Heart right ventricle (tissue), 16 donors: ENCODE results near the gene PYGB. TPM values are rescaled to one million over a fixed set of nuclear protein-coding genes. Genes with fewer than 3 reads are reported as not detected.

Experiments
- ATAC-seq, 8 donors: fragments of 200-7000 bp; cut with Tn5 transposase; one replicate each; pipeline ENCODE4 v1.9.1; 2020; ENCODE audit warnings: mild to moderate bottlenecking in 8 of 8, moderate library complexity in 8 of 8, moderate number of reproducible peaks in 1 of 8
- DNase-seq, 2 donors: peaks; one replicate each; pipeline ENCODE4 v3.0.0-alpha.2; 2020
- H3K27ac ChIP-seq, 10 donors: fragments of 200-600 bp; sonication (generic) in 2 of 10; one replicate each; pipeline versions ENCODE4 v1.5.0 to v1.8.0; 2020 to 2022; ENCODE audit warnings: mild to moderate bottlenecking in 3 of 10
- H3K27me3 ChIP-seq, 7 donors: fragments of 200-600 bp; one replicate each; pipeline ENCODE4 v1.8.0; 2021 to 2022; ENCODE audit warnings: mild to moderate bottlenecking in 2 of 7
- H3K36me3 ChIP-seq, 9 donors: fragments of 200-600 bp; sonication (generic) in 1 of 9; one replicate each; pipeline versions ENCODE4 v1.5.0 to v1.8.0; 2020 to 2022; ENCODE audit warnings: mild to moderate bottlenecking in 2 of 9
- H3K4me1 ChIP-seq, 9 donors: fragments of 200-600 bp; sonication (generic) in 1 of 9; one replicate each; pipeline versions ENCODE4 v1.5.0 to v1.8.0; 2020 to 2022; ENCODE audit warnings: mild to moderate bottlenecking in 4 of 9
- H3K4me3 ChIP-seq, 10 donors: fragments of 200-600 bp; sonication (generic) in 2 of 10; one replicate each; pipeline versions ENCODE4 v1.5.0 to v1.8.0; 2020 to 2022; ENCODE audit warnings: mild to moderate bottlenecking in 7 of 10, moderate library complexity in 2 of 10
- H3K9me3 ChIP-seq, 11 donors: fragments of 200-600 bp in 10 of 11; sonication (generic) in 2 of 11; one replicate each; pipeline versions ENCODE4 v1.5.0 to v1.8.0; 2013 to 2022; ENCODE audit warnings: mild to moderate bottlenecking in 2 of 11, control low read depth in 1 of 11, moderate library complexity in 1 of 11
- WGBS, 2 donors: extraction: QIAGEN DNeasy Blood & Tissue Kit; methylation state at CpG; one replicate each; pipeline ENCODE4 v1.1.7; 2013; ENCODE audit warnings: inconsistent platforms in 1 of 2; 5-methylcytosine and 5-hydroxymethylcytosine counted together
- intact Hi-C, 10 donors: fragments of 100-400 bp; cut with DNase I; formaldehyde crosslinking; loops; one replicate each; pipeline versions ENCODE4 v1.11.1 to v1.14.2; 2022
- polyA plus RNA-seq, 2 donors: library from polyadenylated mRNA; stranded (reverse); fragments of 200-250 nt; gene quantifications; one replicate each; pipeline ENCODE4 v1.2.3, GENCODE V29; 2013
- total RNA-seq, 10 donors: library from RNA; stranded (reverse); fragmentation: NEBNext Ultra II Directional in 3 of 10; extraction: Animal tissue kit (Norgen Biotek cat#: 25700) in 3 of 10; gene quantifications; one replicate each; pipeline versions ENCODE4 v1.2.1 to v1.2.4, GENCODE V29; 2021 to 2023
- TF ChIP-seq, protein P1 (sequence below), 9 donors: fragments of 200-600 bp; sonication (generic) in 2 of 9; IDR thresholded peaks; one replicate each; pipeline versions ENCODE4 v1.5.0 to v1.8.0; 2021 to 2022; ENCODE audit warnings: antibody characterized with exemption in 9 of 9, mild to moderate bottlenecking in 5 of 9, moderate library complexity in 1 of 9
- donor health status: Arrhythmogenic right ventricular cardiomyopathy.
- donor health status: ischemic (EF 13 %, LVEDD 7.1; RV severe dilation, severe dysfunction).
- donor health status: healthy with polysubstance abuse.
- donor health status: DM: no; HTN: yes; CAD: no.
- donor health status: DM: no; HTN: no; CAD: no.
- donor health status: ischemic (EF 25% LVEDD 6.9; RV normal size, moderate dysfunction).
- donor health status: ischemic (EF 25% LVEDD 5.7; RV mildly dilated, moderate dysfunction).
- donor health status: healthy.
- donor health status: DM: yes; HTN: yes; CAD: no.
- donor health status: Ischemic cardiomyopathy.
- donor health status: ischemic (EF 35%, LVEDD 5.7; RV mildly dilated, moderate dysfunction).
- donor health status: nonischemic (EF 11% LVEDD 7.7; RV severe dilation, severe dysfunction).
- donor health status: DM: yes; HTN: yes; CAD: no.
- donor health status: PGD.
- donor health status: ischemic (EF 29% LVEDD 5.4; RV normal size, mild dysfunction).
- donor health status: nonischemic (EF 23%, LVEDD 6.1; RV moderate dilation, normal function).

PYGB gene
- total and polyA plus RNA-seq, 12 donors, result 83.1 to 462 (median 269) TPM

DNA sequence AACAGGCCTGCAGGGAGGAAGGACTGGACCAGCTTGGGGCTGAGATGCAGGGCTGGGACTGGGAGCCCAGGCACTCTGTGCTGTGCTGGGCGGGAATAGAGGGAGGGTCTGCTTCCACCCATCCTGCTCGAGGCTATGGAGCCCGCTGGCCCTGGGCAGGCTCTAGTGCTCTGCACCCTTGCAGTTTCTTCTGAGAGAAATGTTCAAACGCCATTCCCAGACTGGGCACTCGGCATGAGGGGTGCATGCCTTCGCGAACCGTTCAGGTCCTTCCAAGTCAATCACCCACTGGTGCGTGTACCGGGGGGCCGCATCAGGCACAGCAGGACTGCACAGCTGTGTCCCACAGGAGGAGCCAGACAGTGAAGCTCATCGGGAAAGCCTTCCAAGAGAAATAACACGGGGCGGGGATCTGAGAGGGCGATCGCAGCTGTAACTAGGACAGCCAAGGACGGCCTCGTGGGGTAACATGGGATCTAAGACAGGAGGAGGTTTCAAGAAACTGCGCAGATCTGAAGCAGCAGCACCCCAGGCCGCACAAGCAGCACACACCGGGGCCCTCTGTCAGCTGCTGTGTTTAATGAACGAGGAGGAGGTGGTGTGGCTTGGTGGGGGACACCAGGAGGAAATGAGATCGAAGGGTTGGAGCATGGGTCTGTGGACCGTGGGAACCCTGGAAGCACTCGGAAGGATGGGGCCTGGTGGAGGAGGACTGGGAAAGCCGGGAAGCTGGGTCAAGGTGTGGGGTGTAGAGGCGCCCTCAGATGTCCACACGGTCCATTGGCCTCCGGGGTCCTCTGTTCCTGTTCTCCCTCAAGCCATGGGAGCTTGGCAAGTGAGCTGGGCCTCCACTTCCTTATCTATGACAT is 26.1 kb upstream of the PYGB start:
- DNase-seq (peak; percentile 48 to 68), ATAC-seq (peak in 7 of 8 donors; percentile 5 to 68 (median 33))
- Histone ChIP-seq H3K4me1 (peaks cover 21 to 85% (median 61%) of the 10 kb centered on the region in 9 donors), H3K4me3 (no peak overlapping the region), H3K9me3 (no peaks in the 10 kb centered on the region), H3K36me3 (peaks cover 0 to 79% (median 25%) of the 10 kb centered on the region in 9 donors), H3K27ac (peak overlapping the region; percentile 36 to 94 (median 68)), H3K27me3 (no peaks in the 10 kb centered on the region)
- intact Hi-C loops, result no loop called here
- TF ChIP-seq, protein P1, sequence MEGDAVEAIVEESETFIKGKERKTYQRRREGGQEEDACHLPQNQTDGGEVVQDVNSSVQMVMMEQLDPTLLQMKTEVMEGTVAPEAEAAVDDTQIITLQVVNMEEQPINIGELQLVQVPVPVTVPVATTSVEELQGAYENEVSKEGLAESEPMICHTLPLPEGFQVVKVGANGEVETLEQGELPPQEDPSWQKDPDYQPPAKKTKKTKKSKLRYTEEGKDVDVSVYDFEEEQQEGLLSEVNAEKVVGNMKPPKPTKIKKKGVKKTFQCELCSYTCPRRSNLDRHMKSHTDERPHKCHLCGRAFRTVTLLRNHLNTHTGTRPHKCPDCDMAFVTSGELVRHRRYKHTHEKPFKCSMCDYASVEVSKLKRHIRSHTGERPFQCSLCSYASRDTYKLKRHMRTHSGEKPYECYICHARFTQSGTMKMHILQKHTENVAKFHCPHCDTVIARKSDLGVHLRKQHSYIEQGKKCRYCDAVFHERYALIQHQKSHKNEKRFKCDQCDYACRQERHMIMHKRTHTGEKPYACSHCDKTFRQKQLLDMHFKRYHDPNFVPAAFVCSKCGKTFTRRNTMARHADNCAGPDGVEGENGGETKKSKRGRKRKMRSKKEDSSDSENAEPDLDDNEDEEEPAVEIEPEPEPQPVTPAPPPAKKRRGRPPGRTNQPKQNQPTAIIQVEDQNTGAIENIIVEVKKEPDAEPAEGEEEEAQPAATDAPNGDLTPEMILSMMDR (IDR thresholded peaks at IDR 0.05), result peak in 2 of 9 donors; percentile 9 to 14
- WGBS, 2 donors, result 72 to 74% methylated on average over 29 of the region's 29 CpGs

DNA sequence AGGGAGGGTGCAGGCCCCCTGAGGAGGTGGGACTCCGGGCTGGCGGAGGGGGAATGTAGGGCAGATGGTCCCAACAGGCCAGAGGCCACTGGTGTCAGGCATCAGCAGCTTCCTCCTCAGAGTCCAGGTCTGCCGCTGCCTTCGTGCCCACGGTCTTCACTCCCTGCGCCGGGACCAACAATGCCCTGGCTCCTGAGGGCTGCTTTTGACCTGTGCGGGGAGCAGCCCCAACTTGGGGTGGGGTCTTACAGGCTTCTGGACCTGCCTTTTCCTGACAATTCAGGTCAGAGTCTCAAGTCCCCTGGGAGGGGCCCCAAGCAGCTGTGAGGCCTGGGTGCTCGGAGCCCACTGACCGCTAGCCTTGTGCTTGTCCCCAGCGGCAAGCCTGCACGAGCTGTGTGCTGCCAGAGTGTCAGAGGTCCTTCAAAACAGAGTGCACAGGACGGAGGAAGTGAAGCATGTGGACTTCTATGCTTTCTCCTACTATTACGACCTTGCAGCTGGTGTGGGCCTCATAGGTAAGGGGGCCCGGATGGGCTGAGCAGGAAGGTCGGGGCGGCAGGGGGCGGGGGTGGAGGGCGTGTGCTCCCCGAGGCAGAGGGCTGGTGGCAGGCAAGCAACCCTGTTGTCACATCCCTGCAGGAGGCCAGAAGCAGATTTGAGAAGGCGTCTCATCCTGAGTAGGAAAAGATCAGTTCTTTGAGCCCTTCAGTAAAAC is 25.3 kb upstream of the PYGB start:
- peak overlapping the region; percentile 2 to 94 (median 68) for H3K27ac ChIP-seq
- TF ChIP-seq, protein P1 (IDR thresholded peaks at IDR 0.05), result no peak
- no peaks in the 10 kb centered on the region for H3K9me3 ChIP-seq
- 64 to 77% methylated on average over 21 of the region's 21 CpGs for WGBS, 2 donors
- intact Hi-C loops, result no loop called here
- peaks cover 25 to 86% (median 63%) of the 10 kb centered on the region in 9 donors for H3K4me1 ChIP-seq
- DNase-seq, result no peak
- peaks cover 0 to 71% (median 18%) of the 10 kb centered on the region in 9 donors for H3K36me3 ChIP-seq
- H3K4me3 ChIP-seq, result no peak overlapping the region
- ATAC-seq, result peak in 1 of 8 donors; percentile 1
- no peaks in the 10 kb centered on the region for H3K27me3 ChIP-seq

GRCh38 chr20:25223179-25223661 is 24.7 kb upstream of the PYGB start:
- Histone ChIP-seq H3K27ac (peak overlapping the region in 8 of 10 donors; percentile 55 to 94 (median 69)), H3K36me3 (peaks cover 0 to 67% (median 15%) of the 10 kb centered on the region in 9 donors), H3K4me3 (no peak overlapping the region), H3K4me1 (peaks cover 27 to 91% (median 67%) of the 10 kb centered on the region in 9 donors), H3K9me3 (no peaks in the 10 kb centered on the region), H3K27me3 (no peaks in the 10 kb centered on the region)
- WGBS, 2 donors, result 76 to 78% methylated on average over 8 of the region's 8 CpGs
- DNase-seq, result no peak
- TF ChIP-seq, protein P1 (IDR thresholded peaks at IDR 0.05), result no peak
- intact Hi-C loops, result no loop called here
- no peak for ATAC-seq
